GM06990 (cell line): Measurements from ENCODE around the gene TOMM6.

Source experiments
- DNase-seq: peaks from one replicate; pipeline ENCODE4 v3.0.0-alpha.2; 2011; ENCODE audit not compliant: insufficient read length; ENCODE audit errors: extremely low read depth
- H3K27me3 ChIP-seq: replicated peaks from 2 replicates; pipeline ENCODE4 v1.6.0; 2011; ENCODE audit warnings: low read length; ENCODE audit not compliant: control insufficient read depth, insufficient read depth
- H3K36me3 ChIP-seq: 2 replicates; pipeline ENCODE4 v1.5.1; 2011; ENCODE audit warnings: low read length; ENCODE audit not compliant: control insufficient read depth, insufficient read depth
- H3K4me3 ChIP-seq: replicated peaks from 2 replicates; pipeline ENCODE4 v1.5.1; 2011; ENCODE audit warnings: low read depth, mild to moderate bottlenecking, control low read depth, low read length
- CTCF ChIP-seq: IDR thresholded peaks from 2 replicates; pipeline ENCODE4 v1.5.1; 2011; ENCODE audit warnings: low read length, control low read depth, mild to moderate bottlenecking, inconsistent platforms; ENCODE audit not compliant: insufficient read depth, poor library complexity, severe bottlenecking

Gene TOMM6

GRCh38 chr6:41796474-41796873 is 9.0 kb downstream of the TOMM6 start:
- peaks cover 2% of the 10 kb centered on the region for H3K36me3 ChIP-seq
- no peak overlapping the region for H3K4me3 ChIP-seq
- H3K27me3 ChIP-seq, result no peaks in the 10 kb centered on the region
- no peak for TF ChIP-seq CTCF
- no peak for DNase-seq

- TF ChIP-seq CTCF, result no peak
- H3K4me3 ChIP-seq, result no peak overlapping the region
- H3K36me3 ChIP-seq, result no peaks in the 10 kb centered on the region; the same call in 1 of the 2 replicates
- no peak for DNase-seq
- no peaks in the 10 kb centered on the region for H3K27me3 ChIP-seq
Measured at GRCh38 chr6:41798901-41799558, 11.5 kb downstream of the TOMM6 start.

GRCh38 chr6:41799559-41799911 is 12.0 kb downstream of the TOMM6 start:
- no peak for TF ChIP-seq CTCF
- Histone ChIP-seq H3K4me3 (no peak overlapping the region), H3K36me3 (no peaks in the 10 kb centered on the region; the same call in 1 of the 2 replicates), H3K27me3 (no peaks in the 10 kb centered on the region)
- DNase-seq, result no peak

GRCh38 chr6:41801380-41801779 is 13.9 kb downstream of the TOMM6 start:
- H3K4me3 ChIP-seq, result no peak overlapping the region
- DNase-seq, result no peak

GRCh38 chr6:41805830-41806774 is 18.6 kb downstream of the TOMM6 start:
- Histone ChIP-seq H3K4me3 (no peak overlapping the region), H3K36me3 (peaks cover 5% of the 10 kb centered on the region), H3K27me3 (no peaks in the 10 kb centered on the region)
- no peak for DNase-seq
- no peak for TF ChIP-seq CTCF

More at GRCh38 chr6:41801380-41801779, 13.9 kb downstream of the TOMM6 start:
- peaks cover 5% of the 10 kb centered on the region for H3K36me3 ChIP-seq
- no peaks in the 10 kb centered on the region for H3K27me3 ChIP-seq
- peak; percentile 52 for TF ChIP-seq CTCF
